Astrocyte of the spinal cord (primary cell): ENCODE results near the gene PHC2.

ENCODE experiments used
- DNase-seq: peaks from one replicate; pipeline ENCODE4 v3.0.0; 2011; ENCODE audit warnings: low read depth, low spot score
- H3K4me3 ChIP-seq: 2 replicates; pipeline ENCODE4 v1.5.1; 2011; ENCODE audit warnings: low read depth, mild to moderate bottlenecking, low read length, moderate library complexity
- in situ Hi-C: cut with HindIII; loops from 2 replicates; pipeline ENCODE4 v1.10.0; 2017; ENCODE audit warnings: low sequenced_read_pairs
- TF ChIP-seq, protein P1 (sequence below): IDR thresholded peaks from 2 replicates; pipeline ENCODE4 v1.5.1; 2012; ENCODE audit warnings: low read depth, mild to moderate bottlenecking, low read length, inconsistent platforms

Gene PHC2

DNA sequence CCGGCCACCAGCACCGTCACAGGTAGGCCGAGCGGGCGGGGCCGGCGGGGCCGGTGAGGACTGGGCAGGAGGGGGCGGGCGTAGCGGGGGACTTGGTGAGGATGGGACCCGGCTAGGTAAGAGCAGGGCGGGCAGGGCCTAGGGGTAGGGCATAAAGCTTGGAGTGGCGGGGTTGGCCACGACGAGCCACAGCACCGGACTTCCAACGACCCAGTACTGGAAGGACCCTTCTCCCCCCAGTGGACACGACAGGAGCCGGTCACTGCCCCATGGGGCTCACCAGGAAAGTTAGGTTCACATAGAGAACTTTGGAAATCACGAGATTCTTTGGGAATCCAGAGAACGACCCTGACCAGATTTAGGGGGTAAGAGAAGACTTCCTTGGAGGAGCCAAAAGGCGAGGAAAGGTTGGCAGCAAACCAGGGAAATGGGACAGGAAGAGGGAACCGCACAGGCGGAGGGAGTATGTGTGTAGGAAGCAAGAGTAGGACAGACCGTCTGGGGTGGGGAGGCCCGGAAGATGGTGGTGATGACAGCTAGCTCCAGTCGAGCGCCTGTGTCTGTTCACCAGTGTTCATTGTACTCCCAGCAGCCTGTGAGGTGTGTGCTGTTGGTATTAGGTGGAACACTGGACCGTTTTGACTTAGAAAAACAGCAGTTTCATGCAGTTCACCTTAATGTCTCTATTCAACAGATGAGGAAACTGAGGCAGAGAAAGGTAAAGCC lies 154.2 kb downstream of the PHC2 start:
- TF ChIP-seq, protein P1, sequence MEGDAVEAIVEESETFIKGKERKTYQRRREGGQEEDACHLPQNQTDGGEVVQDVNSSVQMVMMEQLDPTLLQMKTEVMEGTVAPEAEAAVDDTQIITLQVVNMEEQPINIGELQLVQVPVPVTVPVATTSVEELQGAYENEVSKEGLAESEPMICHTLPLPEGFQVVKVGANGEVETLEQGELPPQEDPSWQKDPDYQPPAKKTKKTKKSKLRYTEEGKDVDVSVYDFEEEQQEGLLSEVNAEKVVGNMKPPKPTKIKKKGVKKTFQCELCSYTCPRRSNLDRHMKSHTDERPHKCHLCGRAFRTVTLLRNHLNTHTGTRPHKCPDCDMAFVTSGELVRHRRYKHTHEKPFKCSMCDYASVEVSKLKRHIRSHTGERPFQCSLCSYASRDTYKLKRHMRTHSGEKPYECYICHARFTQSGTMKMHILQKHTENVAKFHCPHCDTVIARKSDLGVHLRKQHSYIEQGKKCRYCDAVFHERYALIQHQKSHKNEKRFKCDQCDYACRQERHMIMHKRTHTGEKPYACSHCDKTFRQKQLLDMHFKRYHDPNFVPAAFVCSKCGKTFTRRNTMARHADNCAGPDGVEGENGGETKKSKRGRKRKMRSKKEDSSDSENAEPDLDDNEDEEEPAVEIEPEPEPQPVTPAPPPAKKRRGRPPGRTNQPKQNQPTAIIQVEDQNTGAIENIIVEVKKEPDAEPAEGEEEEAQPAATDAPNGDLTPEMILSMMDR: no peak
- in situ Hi-C loops: no loop called here

DNA sequence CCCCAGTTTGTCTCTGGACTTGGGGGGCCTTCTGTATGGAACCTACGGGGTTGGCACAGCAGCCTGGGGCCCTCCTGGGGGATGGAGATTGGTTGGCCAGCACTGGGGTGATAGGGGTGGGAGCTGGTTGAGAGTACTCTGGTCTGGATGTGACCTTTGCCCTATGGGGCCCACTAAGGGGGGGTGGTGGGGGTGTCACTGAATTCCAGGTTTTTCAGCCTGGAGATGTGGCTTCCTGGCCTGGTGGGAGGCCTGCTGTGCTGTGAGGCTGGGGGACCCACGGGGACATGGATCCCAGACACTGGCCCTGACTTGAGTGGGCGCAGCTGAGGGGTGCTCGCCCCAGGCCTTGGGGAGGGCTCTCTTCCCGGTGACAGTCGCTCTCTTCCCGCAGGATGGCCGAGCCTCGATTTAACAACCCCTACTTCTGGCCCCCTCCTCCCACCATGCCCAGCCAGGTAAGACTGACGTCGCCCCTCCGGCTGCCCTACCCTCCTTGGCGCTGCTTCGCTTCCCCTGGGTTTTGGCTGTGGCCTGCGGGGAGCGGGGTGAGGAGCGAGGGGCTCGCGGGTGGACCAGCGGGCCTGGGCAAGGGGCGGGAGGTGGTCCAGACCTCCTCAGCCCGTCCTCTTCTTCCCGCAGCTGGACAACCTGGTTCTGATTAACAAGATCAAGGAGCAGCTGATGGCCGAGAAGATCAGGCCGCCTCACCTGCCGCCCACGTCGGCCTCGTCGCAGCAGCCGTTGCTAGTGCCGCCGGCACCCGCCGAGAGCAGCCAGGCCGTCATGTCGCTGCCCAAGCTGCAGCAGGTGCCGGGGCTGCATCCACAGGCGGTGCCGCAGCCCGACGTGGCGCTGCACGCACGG lies 155.0 kb downstream of the PHC2 start:
- H3K4me3 ChIP-seq: no peak overlapping the region
- in situ Hi-C loops: no loop called here
- no peak for DNase-seq
- TF ChIP-seq, protein P1: no peak

More for the DNA sequence above, 154.2 kb downstream of the PHC2 start:
- no peak for DNase-seq
- no peak overlapping the region for H3K4me3 ChIP-seq

DNA sequence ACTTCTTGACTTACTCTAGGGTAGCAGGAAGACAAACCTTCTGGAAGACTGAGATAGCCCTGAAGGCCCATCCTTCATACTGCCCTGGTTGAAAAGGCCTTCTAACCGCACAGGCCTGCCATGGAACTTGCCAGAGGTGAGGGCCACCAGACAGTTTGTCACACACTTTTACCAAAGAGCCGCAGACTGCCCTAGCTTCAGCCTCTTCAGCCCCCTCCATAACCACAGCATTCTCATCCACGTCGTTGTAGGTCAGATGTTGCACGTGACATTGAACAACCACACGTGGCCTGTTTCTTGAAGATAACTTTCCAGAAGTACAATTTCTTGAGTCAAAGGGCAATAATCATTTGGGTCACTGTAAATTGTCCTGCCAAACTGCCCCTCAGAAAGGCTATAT lies 155.7 kb downstream of the PHC2 start:
- DNase-seq: no peak
- in situ Hi-C loops: no loop called here

DNA sequence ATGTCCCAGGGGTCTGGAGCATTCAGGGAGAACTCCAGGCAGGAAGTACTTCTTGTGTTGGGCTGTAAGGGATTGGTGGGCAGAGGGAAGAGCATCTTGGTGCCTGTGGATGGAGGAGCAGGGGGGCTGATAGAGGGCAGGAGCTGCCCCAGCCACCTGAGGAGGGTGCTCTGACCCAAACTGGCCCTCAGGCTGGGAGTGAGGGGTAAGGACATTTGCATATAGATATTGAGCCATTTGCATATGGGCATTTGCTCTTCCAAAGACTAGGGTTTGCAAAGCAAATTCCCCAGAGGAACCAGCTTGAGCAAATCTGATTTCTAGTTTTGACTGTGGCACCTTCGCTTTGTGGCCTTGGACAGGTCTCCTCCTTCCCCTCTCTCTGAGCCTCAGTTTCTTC lies 156.4 kb downstream of the PHC2 start:
- in situ Hi-C loops: no loop called here
- no peak overlapping the region for H3K4me3 ChIP-seq
- TF ChIP-seq, protein P1: no peak
- DNase-seq: no peak

More for the DNA sequence above, 155.7 kb downstream of the PHC2 start:
- no peak overlapping the region for H3K4me3 ChIP-seq
- TF ChIP-seq, protein P1: no peak

DNA sequence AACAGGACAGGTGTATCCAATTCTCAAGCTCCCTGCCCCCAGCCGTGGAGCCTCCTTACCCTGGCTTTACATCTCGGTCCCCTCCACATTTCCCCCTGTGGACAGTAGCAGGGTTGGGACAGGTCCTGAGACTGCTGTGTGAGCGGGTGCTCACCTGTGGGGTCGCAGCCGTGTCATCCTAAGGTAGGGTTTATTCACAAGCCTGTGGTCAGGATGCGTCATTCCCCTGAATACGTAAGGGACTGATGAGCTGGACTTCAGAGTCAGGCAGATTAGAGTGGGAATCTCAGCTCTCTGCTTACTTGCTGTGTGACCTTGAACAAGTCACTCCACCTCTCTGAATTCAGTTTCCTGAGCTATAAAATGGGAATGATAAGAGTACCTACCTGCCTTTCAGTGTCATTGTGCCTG lies 156.9 kb downstream of the PHC2 start:
- in situ Hi-C loops: no loop called here
- no peak overlapping the region for H3K4me3 ChIP-seq
- no peak for DNase-seq
- TF ChIP-seq, protein P1: no peak
